ENCODE results near the gene C20orf144. TPM values are rescaled to one million over a fixed set of nuclear protein-coding genes. Genes with fewer than 3 reads are reported as not detected.

The C20orf144 gene
- total RNA-seq, 1 donor from 2014 or later: 0.13 TPM

DNA sequence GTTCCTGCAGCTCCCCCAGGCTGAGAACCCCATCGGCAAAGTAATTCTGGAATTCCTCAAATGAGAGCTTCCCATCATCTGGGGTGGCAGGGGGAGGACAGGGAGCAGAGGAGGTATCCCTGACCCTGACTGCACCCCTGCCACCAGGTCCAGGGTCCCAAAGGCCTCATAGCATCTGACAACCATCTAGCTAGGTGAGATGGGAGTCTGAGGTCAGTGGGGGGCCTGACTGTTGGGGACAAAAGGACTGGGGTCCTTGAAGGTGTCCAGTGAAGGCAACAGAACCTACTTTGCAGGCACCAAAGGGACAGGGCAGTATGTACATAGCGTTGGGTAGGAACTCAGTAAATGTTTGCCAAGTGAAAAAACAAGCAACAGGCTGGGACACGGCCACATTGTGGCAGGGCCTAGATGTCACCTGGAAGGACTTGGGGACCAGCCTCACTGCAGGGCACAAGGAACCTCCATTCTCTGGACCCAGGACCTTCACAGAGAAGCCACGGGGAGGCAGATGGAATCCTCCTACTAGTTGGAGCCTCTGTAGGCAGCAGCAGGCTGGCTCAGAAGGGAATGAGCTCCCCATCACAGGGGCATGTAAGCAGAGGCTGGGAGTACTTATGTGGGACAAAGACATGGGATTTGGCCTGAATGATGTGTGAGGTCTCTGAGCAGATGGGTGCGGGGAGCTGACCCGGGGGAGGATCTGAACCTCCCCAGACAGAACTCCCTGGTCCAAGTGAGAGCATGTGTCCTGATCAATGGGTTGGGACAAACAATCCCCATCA lies 8.8 kb downstream of the C20orf144 start:
- H3K27me3 Mint-ChIP-seq (ENCODE audit: unreplicated experiment): no peaks in the 10 kb centered on the region
- no peaks in the 10 kb centered on the region for H3K9me3 Mint-ChIP-seq (ENCODE audit: unreplicated experiment)
- TF ChIP-seq, protein P1, sequence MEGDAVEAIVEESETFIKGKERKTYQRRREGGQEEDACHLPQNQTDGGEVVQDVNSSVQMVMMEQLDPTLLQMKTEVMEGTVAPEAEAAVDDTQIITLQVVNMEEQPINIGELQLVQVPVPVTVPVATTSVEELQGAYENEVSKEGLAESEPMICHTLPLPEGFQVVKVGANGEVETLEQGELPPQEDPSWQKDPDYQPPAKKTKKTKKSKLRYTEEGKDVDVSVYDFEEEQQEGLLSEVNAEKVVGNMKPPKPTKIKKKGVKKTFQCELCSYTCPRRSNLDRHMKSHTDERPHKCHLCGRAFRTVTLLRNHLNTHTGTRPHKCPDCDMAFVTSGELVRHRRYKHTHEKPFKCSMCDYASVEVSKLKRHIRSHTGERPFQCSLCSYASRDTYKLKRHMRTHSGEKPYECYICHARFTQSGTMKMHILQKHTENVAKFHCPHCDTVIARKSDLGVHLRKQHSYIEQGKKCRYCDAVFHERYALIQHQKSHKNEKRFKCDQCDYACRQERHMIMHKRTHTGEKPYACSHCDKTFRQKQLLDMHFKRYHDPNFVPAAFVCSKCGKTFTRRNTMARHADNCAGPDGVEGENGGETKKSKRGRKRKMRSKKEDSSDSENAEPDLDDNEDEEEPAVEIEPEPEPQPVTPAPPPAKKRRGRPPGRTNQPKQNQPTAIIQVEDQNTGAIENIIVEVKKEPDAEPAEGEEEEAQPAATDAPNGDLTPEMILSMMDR (IDR thresholded peaks at IDR 0.05): no peak
- H3K27ac Mint-ChIP-seq (ENCODE audit: unreplicated experiment): no peak overlapping the region
- H3K36me3 Mint-ChIP-seq (ENCODE audit: unreplicated experiment): no peaks in the 10 kb centered on the region
- DNase-seq (ENCODE audit: extremely low spot score, unreplicated experiment): no peak
- peaks cover 39% of the 10 kb centered on the region for H3K4me1 Mint-ChIP-seq (ENCODE audit: unreplicated experiment)
- no peak overlapping the region for H3K4me3 Mint-ChIP-seq (ENCODE audit: unreplicated experiment)

DNA sequence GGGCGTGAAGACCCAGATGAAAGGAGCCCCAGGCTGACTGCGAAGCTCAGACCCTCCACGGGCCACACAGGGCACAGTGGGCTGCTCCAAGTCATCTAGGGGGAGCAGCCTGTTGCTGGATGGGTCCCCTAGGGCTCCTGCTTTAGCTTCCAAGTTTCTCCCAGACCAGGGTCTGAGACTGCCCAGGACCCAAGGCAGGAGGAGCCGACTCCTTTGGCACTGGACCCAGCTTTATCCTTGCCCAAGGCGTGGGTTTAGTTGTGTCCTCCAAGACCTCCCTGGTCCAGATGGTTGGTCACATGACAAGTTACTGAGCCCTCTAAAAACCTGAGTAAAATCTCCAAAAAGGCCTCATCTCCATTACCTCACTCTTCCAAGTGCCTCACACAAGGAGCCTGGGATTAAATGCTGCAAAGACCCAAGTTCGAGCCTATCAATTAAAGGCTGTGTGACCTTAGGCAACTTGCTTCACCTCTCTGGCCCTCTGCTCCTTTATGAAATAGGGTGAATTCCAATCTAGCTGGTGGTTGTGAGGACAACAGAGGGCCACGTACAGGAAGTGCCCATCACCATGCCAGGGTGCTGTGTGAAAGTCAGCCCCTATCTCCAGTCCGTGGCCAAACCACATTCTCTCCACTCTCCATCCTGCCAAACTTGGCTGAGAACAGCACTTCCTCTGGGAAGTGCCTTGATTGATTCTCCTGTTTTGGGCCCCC lies 9.6 kb downstream of the C20orf144 start:
- Mint-ChIP-seq H3K27me3 (ENCODE audit: unreplicated experiment) (no peaks in the 10 kb centered on the region), H3K4me3 (ENCODE audit: unreplicated experiment) (no peak overlapping the region), H3K36me3 (ENCODE audit: unreplicated experiment) (no peaks in the 10 kb centered on the region), H3K27ac (ENCODE audit: unreplicated experiment) (peak overlapping the region; percentile 13), H3K4me1 (ENCODE audit: unreplicated experiment) (peaks cover 34% of the 10 kb centered on the region), H3K9me3 (ENCODE audit: unreplicated experiment) (no peaks in the 10 kb centered on the region)
- no peak for DNase-seq (ENCODE audit: extremely low spot score, unreplicated experiment)
- TF ChIP-seq, protein P1 (IDR thresholded peaks at IDR 0.05): no peak

DNA sequence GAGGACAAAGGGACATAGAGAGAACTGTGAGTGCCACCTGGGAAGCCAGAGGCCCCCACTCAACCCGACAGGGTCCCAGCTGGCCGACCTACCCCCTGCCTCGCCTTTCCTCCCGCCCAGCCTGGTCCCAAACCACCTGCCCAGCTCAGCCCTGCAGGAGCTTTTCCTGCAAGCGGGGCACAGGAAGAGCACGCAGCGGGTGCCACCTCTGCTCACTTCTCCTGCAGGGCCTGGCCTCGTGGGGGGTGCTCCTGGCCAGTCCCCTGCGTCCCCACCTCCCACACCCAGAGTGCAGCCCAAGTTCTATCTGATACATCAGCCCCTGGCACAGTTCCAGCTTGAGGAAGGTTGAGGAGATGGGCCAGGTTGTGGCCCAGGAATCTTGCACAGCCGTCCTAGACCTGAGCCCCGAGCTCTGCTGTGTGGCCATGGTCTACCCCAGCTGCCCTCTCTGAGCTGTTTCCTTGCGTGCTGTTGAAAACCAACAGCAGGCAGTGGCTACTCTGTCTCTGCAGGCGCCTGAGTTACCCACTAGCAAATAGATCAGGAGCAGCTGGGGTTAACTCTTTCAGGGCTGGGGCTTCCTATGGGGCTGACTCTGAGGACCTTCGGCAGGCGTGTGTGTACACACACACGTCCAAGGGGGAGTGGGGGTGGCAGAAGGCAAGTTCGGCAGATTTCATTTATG lies 10.4 kb downstream of the C20orf144 start:
- DNase-seq (ENCODE audit: extremely low spot score, unreplicated experiment): no peak
- Mint-ChIP-seq H3K27ac (ENCODE audit: unreplicated experiment) (peak overlapping the region; percentile 71), H3K36me3 (ENCODE audit: unreplicated experiment) (no peaks in the 10 kb centered on the region), H3K4me1 (ENCODE audit: unreplicated experiment) (peaks cover 34% of the 10 kb centered on the region), H3K9me3 (ENCODE audit: unreplicated experiment) (no peaks in the 10 kb centered on the region), H3K27me3 (ENCODE audit: unreplicated experiment) (no peaks in the 10 kb centered on the region), H3K4me3 (ENCODE audit: unreplicated experiment) (peak overlapping the region; percentile 86)
- TF ChIP-seq, protein P1 (IDR thresholded peaks at IDR 0.05): no peak

DNA sequence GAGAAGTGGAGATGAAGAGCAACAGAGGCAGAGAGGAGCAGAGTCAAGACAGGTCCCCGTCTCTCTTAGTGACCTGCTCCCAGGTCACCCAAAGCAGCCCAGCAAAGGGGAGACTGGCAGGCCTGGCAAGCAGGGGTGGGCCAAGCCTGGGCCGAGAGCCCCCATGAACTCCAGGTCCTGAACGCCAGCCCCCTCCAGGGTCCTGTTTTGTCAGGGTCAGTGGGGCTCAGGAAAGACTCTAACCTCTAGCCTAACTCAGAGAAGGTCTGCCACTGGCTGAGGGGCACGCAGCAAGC lies 10.9 kb downstream of the C20orf144 start:
- Mint-ChIP-seq H3K4me3 (ENCODE audit: unreplicated experiment) (peak overlapping the region; percentile 86), H3K36me3 (ENCODE audit: unreplicated experiment) (no peaks in the 10 kb centered on the region), H3K4me1 (ENCODE audit: unreplicated experiment) (peaks cover 34% of the 10 kb centered on the region), H3K27me3 (ENCODE audit: unreplicated experiment) (no peaks in the 10 kb centered on the region), H3K27ac (ENCODE audit: unreplicated experiment) (peak overlapping the region; percentile 71), H3K9me3 (ENCODE audit: unreplicated experiment) (no peaks in the 10 kb centered on the region)
- DNase-seq (ENCODE audit: extremely low spot score, unreplicated experiment): no peak
- TF ChIP-seq, protein P1 (IDR thresholded peaks at IDR 0.05): no peak
